ENCODE results near the gene PTPN9.
A peak's percentile ranks its signal among the peaks of the same experiment; 100 is the strongest.

PTPN9 gene

GRCh38 chr15:75425966-75426500 is 153.1 kb downstream of the PTPN9 start:
- H3K27ac ChIP-seq = no peak overlapping the region
- DNase-seq (ENCODE audit: low spot score) = no peak
- ChIA-PET CTCF (interaction anchor here (0.6 to 0.8 kb wide), 2 partner anchors 21 to 22 kb away, joined by 3 read pairs; no protein-coding TSS in a partner anchor), POLR2A (ENCODE audit: low non-redundant PET) (no interaction called here)
- TF ChIP-seq, protein P1, sequence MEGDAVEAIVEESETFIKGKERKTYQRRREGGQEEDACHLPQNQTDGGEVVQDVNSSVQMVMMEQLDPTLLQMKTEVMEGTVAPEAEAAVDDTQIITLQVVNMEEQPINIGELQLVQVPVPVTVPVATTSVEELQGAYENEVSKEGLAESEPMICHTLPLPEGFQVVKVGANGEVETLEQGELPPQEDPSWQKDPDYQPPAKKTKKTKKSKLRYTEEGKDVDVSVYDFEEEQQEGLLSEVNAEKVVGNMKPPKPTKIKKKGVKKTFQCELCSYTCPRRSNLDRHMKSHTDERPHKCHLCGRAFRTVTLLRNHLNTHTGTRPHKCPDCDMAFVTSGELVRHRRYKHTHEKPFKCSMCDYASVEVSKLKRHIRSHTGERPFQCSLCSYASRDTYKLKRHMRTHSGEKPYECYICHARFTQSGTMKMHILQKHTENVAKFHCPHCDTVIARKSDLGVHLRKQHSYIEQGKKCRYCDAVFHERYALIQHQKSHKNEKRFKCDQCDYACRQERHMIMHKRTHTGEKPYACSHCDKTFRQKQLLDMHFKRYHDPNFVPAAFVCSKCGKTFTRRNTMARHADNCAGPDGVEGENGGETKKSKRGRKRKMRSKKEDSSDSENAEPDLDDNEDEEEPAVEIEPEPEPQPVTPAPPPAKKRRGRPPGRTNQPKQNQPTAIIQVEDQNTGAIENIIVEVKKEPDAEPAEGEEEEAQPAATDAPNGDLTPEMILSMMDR (conservative IDR thresholded peaks at IDR 0.05; ENCODE audit: low read depth) = no peak

- TF ChIP-seq, protein P1 (conservative IDR thresholded peaks at IDR 0.05; ENCODE audit: low read depth) = no peak
- CTCF ChIA-PET = no interaction called here
- no peak for DNase-seq (ENCODE audit: low spot score)
- H3K27ac ChIP-seq = peak overlapping the region; percentile 23; the same call in 1 of the 2 replicates
- POLR2A ChIA-PET (ENCODE audit: low non-redundant PET) = interaction anchor here (0.5 kb wide), 1 partner anchor 146 kb away, joined by 3 read pairs; no protein-coding TSS in a partner anchor
Measured at GRCh38 chr15:75422554-75422953, 156.6 kb downstream of the PTPN9 start.

GRCh38 chr15:75420698-75421097 is 158.4 kb downstream of the PTPN9 start:
- H3K27ac ChIP-seq = no peak overlapping the region
- DNase-seq (ENCODE audit: low spot score) = no peak
- ChIA-PET POLR2A (ENCODE audit: low non-redundant PET) (no interaction called here), CTCF (no interaction called here)
- TF ChIP-seq, protein P1 (conservative IDR thresholded peaks at IDR 0.05; ENCODE audit: low read depth) = no peak

- POLR2A ChIA-PET (ENCODE audit: low non-redundant PET) = no interaction called here
- TF ChIP-seq, protein P1 (conservative IDR thresholded peaks at IDR 0.05; ENCODE audit: low read depth) = no peak
- DNase-seq (ENCODE audit: low spot score) = no peak
- H3K27ac ChIP-seq = peak overlapping the region; percentile 26
- CTCF ChIA-PET = no interaction called here
Measured at GRCh38 chr15:75416584-75416983, 162.5 kb downstream of the PTPN9 start.

Data from RWPE1 (cell line).